ENCODE measurements around the gene MLXIP. TPM values are rescaled to one million over a fixed set of nuclear protein-coding genes. Genes with fewer than 3 reads are reported as not detected.

The MLXIP gene
- total RNA-seq, 4 donors from 2014 or later: 19.8 to 37.1 (median 21.4) TPM

DNA sequence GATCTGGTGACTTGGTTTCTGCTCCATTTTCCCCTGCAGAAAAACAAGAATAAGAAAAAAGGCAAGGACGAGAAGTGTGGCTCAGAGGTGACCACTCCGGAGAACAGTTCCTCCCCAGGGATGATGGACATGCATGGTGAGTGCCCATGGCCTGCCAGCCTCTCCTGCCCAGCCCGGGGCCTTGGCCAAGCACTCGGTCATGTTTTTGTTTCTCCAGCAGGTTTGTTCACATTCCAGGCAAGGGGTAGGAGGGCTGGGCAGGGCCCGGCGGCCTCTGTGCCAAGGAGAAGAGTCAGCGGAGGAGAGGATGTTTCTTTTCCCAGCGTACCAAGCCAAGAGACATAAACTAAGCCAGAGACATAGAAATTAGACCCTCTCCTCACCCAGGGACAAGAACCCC is 43.3 kb upstream of the MLXIP start:
- TF ChIP-seq, protein P1, sequence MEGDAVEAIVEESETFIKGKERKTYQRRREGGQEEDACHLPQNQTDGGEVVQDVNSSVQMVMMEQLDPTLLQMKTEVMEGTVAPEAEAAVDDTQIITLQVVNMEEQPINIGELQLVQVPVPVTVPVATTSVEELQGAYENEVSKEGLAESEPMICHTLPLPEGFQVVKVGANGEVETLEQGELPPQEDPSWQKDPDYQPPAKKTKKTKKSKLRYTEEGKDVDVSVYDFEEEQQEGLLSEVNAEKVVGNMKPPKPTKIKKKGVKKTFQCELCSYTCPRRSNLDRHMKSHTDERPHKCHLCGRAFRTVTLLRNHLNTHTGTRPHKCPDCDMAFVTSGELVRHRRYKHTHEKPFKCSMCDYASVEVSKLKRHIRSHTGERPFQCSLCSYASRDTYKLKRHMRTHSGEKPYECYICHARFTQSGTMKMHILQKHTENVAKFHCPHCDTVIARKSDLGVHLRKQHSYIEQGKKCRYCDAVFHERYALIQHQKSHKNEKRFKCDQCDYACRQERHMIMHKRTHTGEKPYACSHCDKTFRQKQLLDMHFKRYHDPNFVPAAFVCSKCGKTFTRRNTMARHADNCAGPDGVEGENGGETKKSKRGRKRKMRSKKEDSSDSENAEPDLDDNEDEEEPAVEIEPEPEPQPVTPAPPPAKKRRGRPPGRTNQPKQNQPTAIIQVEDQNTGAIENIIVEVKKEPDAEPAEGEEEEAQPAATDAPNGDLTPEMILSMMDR (IDR thresholded peaks at IDR 0.05; ENCODE audit: low read depth): no peak

- TF ChIP-seq, protein P1 (IDR thresholded peaks at IDR 0.05; ENCODE audit: low read depth): no peak
Measured at GRCh38 chr12:122036153-122036552, 42.4 kb upstream of the MLXIP start.

DNA sequence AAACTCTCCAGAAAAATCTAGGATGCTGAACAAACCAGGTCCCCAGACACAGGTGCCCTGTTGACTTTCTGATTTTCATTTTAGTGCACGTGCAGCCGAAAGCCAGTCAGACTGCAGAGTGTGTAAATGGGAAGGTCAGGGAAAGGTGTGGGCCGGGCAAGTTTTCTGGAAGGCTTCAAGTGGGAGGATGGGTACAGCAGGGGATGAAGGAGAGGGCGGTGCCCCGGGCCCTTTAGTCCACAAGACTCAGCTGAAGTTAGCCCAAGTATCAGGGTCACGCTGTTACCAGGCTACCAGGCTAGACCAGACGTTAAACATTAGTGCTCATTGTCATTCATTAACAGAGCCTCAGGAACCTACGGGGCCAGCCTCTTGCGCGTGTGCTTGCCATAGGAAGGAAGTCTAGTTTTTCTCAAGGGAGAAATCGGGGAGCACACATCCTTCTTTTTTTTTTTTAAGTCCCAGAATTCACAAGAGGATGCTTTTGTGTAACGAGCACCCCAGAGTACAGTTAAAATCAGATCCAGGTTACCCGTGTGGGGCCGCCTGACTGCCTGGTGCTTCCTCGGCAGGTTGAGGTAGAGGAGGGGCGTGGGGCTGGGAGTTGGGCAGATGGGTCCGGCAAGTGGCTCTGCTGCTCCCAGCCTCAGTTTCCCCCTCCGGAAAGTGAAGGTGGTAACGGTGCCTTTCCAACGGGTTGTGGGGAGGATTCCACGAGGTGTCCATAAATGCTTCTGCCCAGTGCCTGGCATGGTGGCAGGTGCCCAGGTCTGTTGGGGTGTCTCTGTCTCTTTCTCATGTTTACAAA is 37.8 kb upstream of the MLXIP start:
- TF ChIP-seq, protein P1 (IDR thresholded peaks at IDR 0.05; ENCODE audit: low read depth): no peak

GRCh38 chr12:122042910-122043309 is 35.6 kb upstream of the MLXIP start:
- TF ChIP-seq, protein P1 (IDR thresholded peaks at IDR 0.05; ENCODE audit: low read depth): no peak

GRCh38 chr12:122043476-122043875 is 35.1 kb upstream of the MLXIP start:
- TF ChIP-seq, protein P1 (IDR thresholded peaks at IDR 0.05; ENCODE audit: low read depth): no peak

GRCh38 chr12:122045262-122045661 is 33.3 kb upstream of the MLXIP start:
- TF ChIP-seq, protein P1 (IDR thresholded peaks at IDR 0.05; ENCODE audit: low read depth): no peak

DNA sequence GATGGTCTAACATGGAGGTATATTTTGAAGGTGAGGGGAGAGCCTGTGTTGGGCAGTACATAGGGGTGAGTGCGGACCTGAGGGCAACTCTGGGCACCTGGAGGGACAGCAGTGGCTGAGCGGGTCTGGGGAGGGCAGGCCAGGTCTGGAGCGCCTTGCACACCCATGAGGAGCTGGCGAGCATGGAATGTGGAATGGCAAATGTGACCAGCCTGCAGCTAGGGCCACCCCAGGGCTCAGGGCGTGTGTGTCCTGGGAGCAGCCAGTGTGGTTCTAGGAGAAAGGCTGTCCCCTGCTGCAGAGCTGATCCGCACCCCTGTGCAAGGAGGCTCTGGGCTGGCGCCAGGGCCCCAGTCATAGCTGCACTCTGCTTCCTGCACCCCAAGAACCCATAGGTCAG is 32.4 kb upstream of the MLXIP start:
- TF ChIP-seq, protein P1 (IDR thresholded peaks at IDR 0.05; ENCODE audit: low read depth): no peak
